ENCODE results near the gene MRPL55. TPM values are rescaled to one million over a fixed set of nuclear protein-coding genes. Genes with fewer than 3 reads are reported as not detected.

Gene MRPL55
- total RNA-seq, 1 donor from 2014 or later: 130 TPM

DNA sequence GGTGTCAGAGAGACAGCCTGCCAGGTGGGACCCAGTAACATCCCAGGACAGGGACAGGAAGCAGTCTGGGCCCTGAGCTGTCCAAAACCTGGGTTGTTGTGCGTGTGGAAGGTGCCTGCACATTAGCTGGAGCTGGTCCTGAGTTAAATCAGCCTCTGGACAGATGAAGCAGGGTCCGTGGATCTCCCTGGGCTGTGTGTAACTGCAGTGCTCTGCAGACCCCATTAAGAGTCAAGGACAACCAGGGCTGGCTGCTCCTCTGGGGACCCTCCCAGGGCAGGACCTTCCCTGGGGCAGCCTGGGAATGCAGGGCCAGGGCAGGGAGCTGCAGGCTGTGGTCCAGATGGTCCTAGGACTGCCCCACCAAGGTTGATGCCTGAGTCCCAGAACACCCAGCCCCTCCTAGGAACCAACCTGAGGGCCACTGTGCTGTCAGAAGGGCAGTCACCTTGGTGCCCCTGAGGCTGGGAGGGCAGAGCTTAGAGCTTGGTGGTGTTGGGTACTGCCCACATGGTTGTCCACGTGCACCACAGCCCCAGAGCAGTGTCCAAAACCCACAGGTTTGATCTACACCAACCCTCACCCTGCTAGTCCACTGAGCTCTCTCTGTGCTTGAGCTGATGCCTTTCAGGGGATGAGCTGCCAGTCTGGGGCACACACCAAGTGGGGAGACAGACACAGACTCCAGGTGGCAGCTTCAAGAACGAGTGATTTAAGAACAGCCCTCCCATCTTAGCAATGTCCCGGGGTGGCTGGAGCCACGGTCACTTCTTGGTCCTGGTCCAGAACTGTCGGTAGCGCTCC lies 2.9 kb downstream of the MRPL55 start:
- DNase-seq (ENCODE audit: low read depth): no peak
- no peak for TF ChIP-seq CTCF (conservative IDR thresholded peaks at IDR 0.05; ENCODE audit: low read depth, low read length)
- H3K4me3 ChIP-seq (ENCODE audit: low read depth, low read length): no peak overlapping the region

DNA sequence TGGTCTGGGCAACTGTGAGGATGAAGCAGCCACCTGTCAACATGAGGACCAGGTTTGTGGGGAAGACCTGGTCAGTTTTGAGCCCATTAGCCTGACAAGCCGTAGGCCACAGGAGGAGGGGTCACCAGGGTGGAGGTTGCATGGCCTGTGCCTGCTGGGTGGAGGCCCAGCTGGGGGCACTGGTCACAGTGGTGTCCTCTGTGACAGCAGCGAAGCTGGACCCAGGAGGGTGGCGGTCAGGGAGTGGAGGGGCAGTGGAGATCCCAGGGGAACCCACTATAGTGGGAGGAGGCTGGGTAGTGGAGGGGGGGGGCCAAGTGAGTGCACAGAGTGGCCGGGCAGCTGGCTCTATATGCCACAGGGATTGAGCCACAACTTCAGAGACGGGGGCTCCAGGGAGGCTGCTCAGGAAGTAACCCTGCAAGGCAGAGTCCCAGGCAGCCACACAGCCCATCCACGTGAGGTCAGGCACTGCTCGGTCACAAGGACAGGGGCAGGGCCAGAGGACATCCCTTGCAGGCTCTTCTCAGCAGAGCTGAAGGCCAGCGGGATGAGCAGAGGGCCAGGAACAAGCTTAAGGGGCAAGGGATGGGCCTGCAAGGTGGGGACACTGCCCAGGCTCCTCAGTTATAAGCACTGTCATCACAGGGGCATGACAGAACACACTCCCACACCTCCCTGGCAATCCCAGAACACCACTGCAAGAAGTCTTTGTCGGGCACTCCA lies 3.7 kb downstream of the MRPL55 start:
- DNase-seq (ENCODE audit: low read depth): no peak
- TF ChIP-seq CTCF (conservative IDR thresholded peaks at IDR 0.05; ENCODE audit: low read depth, low read length): no peak
- H3K4me3 ChIP-seq (ENCODE audit: low read depth, low read length): no peak overlapping the region

- H3K4me3 ChIP-seq (ENCODE audit: low read depth, low read length): no peak overlapping the region
- no peak for DNase-seq (ENCODE audit: low read depth)
- TF ChIP-seq CTCF (conservative IDR thresholded peaks at IDR 0.05; ENCODE audit: low read depth, low read length): no peak
Measured at GRCh38 chr1:228104526-228105269, 4.4 kb downstream of the MRPL55 start.

GRCh38 chr1:228102791-228103620 lies 6.1 kb downstream of the MRPL55 start, which contains the start of gene C1orf35:
TSS of gene C1orf35 (minus strand) at chr1:228103325. CDS start at chr1:228103227, 98 bp downstream.
- peak within 1 kb of the TSS; percentile 89 for H3K4me3 ChIP-seq (ENCODE audit: low read depth, low read length)
- no peak for TF ChIP-seq CTCF (conservative IDR thresholded peaks at IDR 0.05; ENCODE audit: low read depth, low read length)
- DNase-seq (ENCODE audit: low read depth): no peak

- DNase-seq (ENCODE audit: low read depth): no peak
- TF ChIP-seq CTCF (conservative IDR thresholded peaks at IDR 0.05; ENCODE audit: low read depth, low read length): peak; percentile 32
- peak overlapping the region; percentile 89 for H3K4me3 ChIP-seq (ENCODE audit: low read depth, low read length)
Measured at GRCh38 chr1:228101994-228102790, 6.9 kb downstream of the MRPL55 start.
